Mucosa of descending colon (tissue), 3 donors: ENCODE data around the gene HPS4. TPM values are rescaled to one million over a fixed set of nuclear protein-coding genes. Genes with fewer than 3 reads are reported as not detected.

ENCODE experiments used
- ATAC-seq: fragments of 200-7000 bp; cut with Tn5 transposase; one replicate; pipeline ENCODE4 v1.9.1; 2020; ENCODE audit warnings: mild to moderate bottlenecking, moderate library complexity
- DNase-seq, 3 donors: peaks; one replicate each; pipeline ENCODE4 v3.0.0-alpha.2; 2020
- H3K36me3 ChIP-seq: fragments of 200-600 bp; one replicate; pipeline ENCODE4 v1.8.0; 2021; ENCODE audit warnings: low read depth, mild to moderate bottlenecking
- H3K4me1 ChIP-seq: fragments of 200-600 bp; one replicate; pipeline ENCODE4 v1.8.0; 2021; ENCODE audit warnings: low read depth, mild to moderate bottlenecking
- H3K4me3 ChIP-seq: fragments of 200-600 bp; one replicate; pipeline ENCODE4 v1.8.0; 2021; ENCODE audit warnings: mild to moderate bottlenecking
- H3K9me3 ChIP-seq: fragments of 200-600 bp; one replicate; pipeline ENCODE4 v1.8.0; 2021; ENCODE audit warnings: mild to moderate bottlenecking
- CTCF ChIP-seq: fragments of 200-600 bp; IDR thresholded peaks from one replicate; pipeline ENCODE4 v1.8.0; 2022; ENCODE audit warnings: antibody characterized with exemption, mild to moderate bottlenecking
- intact Hi-C, 2 donors: fragments of 100-400 bp; cut with DNase I in 1 of 2; cut with micrococcal nuclease in 1 of 2; formaldehyde crosslinking; loops; one replicate each; pipeline versions ENCODE4 v1.11.0 to v1.11.1; 2022; cut with DNase I, micrococcal nuclease
- total RNA-seq, 3 donors: library from RNA; stranded (reverse); fragmentation: NEBNext Ultra II Directional in 2 of 3; extraction: Animal tissue kit (Norgen Biotek cat#: 25700) in 2 of 3; gene quantifications; one replicate each; pipeline versions ENCODE4 v1.2.1 to v1.2.4, GENCODE V29; 2021 to 2023
- donor health status: DM: no; HTN: no; CAD: no; lungs with moderate emphysema.
- donor health status: DM: no; HTN: no; CAD: no.
- donor health status: DM: no; HTN: yes; CAD: no.

Gene HPS4
- total RNA-seq, 3 donors from 2014 or later, result 28.6 to 29.2 (median 28.9) TPM

- Histone ChIP-seq H3K9me3 (no peaks in the 10 kb centered on the region), H3K4me3 (no peak overlapping the region), H3K36me3 (no peaks in the 10 kb centered on the region), H3K4me1 (peaks cover 22% of the 10 kb centered on the region)
- ATAC-seq (peak; percentile 99), DNase-seq (peak; percentile 72 to 84 (median 80))
- TF ChIP-seq CTCF, result peak; percentile 7
- intact Hi-C loops, result no loop called here
Measured at GRCh38 chr22:26436903-26437515, 46.6 kb downstream of the HPS4 start.

GRCh38 chr22:26435327-26436093 lies 48.1 kb downstream of the HPS4 start:
- Histone ChIP-seq H3K4me1 (peaks cover 22% of the 10 kb centered on the region), H3K4me3 (no peak overlapping the region), H3K9me3 (no peaks in the 10 kb centered on the region), H3K36me3 (no peaks in the 10 kb centered on the region)
- DNase-seq (peak in 1 of 3 donors; percentile 31), ATAC-seq (no peak)
- TF ChIP-seq CTCF, result no peak
- intact Hi-C loops, result no loop called here

- ATAC-seq, result no peak
Measured at GRCh38 chr22:26433805-26434204, 49.8 kb downstream of the HPS4 start.

GRCh38 chr22:26432619-26433311 lies 50.8 kb downstream of the HPS4 start:
- Histone ChIP-seq H3K9me3 (no peaks in the 10 kb centered on the region), H3K36me3 (no peaks in the 10 kb centered on the region), H3K4me3 (no peak overlapping the region), H3K4me1 (peaks cover 29% of the 10 kb centered on the region)
- DNase-seq, result no peak
- TF ChIP-seq CTCF, result no peak
- ATAC-seq, result no peak
- intact Hi-C loops, result no loop called here

More at GRCh38 chr22:26433805-26434204, 49.8 kb downstream of the HPS4 start:
- no peaks in the 10 kb centered on the region for H3K9me3 ChIP-seq
- no peak overlapping the region for H3K4me3 ChIP-seq
- no peak for DNase-seq
- no peak for TF ChIP-seq CTCF
- peaks cover 30% of the 10 kb centered on the region for H3K4me1 ChIP-seq
- intact Hi-C loops, result no loop called here
- H3K36me3 ChIP-seq, result no peaks in the 10 kb centered on the region

- TF ChIP-seq CTCF, result no peak
Measured at GRCh38 chr22:26431261-26431995, 52.2 kb downstream of the HPS4 start.

More at GRCh38 chr22:26431261-26431995, 52.2 kb downstream of the HPS4 start:
- no peak overlapping the region for H3K4me3 ChIP-seq
- ATAC-seq (no peak), DNase-seq (no peak)
- intact Hi-C loops, result no loop called here
- no peaks in the 10 kb centered on the region for H3K36me3 ChIP-seq
- H3K9me3 ChIP-seq, result no peaks in the 10 kb centered on the region
- peaks cover 15% of the 10 kb centered on the region for H3K4me1 ChIP-seq
